CD4-positive, alpha-beta T cell treated with Interleukin-4 for 4 hours (primary cell): Measurements from ENCODE around the gene PGM3.
"Not testable (repeated sequence)": the region's sequence is repeated elsewhere in the genome, so short reads cannot be mapped to it uniquely, and the experiment has no call there.

Experiments
- DNase-seq: peaks from one replicate; pipeline ENCODE4 v3.0.0-alpha.2; 2020

Gene PGM3

DNA sequence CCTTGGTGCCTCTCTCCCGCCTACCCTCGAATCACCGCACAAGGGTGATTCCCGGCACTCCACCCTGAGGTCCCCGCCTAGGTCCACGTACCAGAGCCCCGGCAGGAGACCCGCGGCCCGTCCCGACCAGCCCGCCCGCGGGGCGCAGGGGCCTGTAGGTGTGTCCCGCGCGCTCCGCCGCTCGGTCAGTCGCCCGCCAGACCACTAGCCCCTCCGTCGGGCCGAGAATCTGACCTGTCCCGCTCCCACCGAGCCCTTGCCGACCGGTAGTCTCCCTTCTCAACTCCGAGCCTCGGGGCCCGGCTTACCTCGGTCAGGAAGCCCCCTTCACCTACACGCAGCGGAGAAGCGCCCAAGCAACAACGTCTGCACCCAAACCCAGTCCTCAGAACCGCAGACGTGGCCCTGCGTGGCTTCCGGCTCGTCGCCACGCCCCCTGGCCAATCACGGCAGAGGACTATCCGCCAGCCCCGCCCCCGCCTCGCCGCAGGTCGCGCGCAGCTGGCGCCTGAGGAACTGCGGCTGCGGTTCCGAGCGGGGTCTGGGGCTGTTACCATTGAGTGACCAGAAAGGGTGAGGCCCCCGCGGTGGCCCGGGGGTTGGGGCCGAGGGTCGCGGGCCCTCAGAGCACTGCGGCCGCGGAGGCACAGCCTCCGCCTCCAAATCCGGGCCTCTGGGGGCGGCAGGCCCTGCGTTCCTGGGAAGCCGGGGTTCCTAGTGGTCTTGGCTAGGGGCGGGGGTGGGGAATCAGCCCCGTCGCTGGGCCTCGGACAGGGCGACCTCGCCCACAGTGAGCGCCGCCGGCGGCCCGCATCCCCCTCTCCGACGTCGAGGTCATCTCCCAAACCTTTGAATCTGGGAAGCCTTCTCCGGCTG, at the start of gene PGM3, which contains the start of gene RWDD2A:
Gene PGM3, minus strand, starts transcription at position 395 of the 876 bp plus-strand sequence. CDS start 2,253 bp downstream, outside the sequence.
Gene RWDD2A, plus strand, starts transcription at position 487 of the 876 bp plus-strand sequence. CDS start 1,095 bp downstream, outside the sequence.
- peak; percentile 84 for DNase-seq

- no peak for DNase-seq
Measured at GRCh38 chr6:83231146-83231545, 38.1 kb upstream of the PGM3 start.

- no peak for DNase-seq
Measured at GRCh38 chr6:83226517-83226916, 33.5 kb upstream of the PGM3 start.

DNA sequence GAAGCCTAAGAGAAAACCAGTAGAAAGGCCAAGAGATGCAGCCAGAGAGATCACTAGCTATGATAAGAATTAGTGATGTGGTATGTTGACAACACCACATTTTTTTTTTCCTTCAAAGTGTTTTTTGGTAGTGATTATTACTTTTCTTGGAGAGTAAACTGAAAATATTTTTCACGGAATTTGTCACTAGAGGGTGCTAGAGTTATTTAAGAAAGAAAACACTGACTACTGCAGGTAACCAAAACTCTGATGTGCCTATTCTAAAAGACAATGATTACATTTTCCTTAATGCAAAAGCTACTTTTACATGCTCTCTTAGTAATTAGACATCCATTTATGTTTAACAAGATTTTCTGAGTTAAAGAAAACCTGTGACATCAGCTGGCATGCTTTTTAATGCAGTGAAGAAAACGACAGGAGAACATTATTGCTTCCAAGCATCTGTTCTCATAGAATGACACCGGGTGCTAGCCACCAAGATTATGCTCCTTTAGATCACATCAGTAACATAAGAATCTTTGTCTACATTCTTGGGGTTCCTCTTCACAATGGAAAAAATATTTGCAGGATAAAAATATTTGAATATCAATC, 28.9 kb upstream of the PGM3 start:
- peak; percentile 44 for DNase-seq

DNA sequence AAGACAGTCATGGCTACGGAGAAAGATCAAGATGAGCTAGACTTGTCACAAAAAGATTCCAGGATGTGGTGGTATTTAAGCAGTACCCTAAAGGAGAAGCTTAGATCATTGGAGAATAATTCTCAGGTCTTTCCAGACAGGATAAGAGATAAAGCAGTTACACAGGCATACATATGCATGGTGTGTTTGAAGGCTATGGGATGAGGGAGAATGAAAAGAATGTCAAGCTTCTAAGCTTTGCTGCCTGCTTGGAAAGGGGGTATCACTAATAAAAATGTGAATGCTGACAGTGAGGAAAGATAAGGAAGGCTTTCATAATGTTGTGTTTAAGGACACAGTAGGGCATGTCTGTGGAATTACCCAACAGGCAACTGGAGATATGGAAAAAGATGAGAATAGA, 28.2 kb upstream of the PGM3 start:
- DNase-seq, result no peak

DNA sequence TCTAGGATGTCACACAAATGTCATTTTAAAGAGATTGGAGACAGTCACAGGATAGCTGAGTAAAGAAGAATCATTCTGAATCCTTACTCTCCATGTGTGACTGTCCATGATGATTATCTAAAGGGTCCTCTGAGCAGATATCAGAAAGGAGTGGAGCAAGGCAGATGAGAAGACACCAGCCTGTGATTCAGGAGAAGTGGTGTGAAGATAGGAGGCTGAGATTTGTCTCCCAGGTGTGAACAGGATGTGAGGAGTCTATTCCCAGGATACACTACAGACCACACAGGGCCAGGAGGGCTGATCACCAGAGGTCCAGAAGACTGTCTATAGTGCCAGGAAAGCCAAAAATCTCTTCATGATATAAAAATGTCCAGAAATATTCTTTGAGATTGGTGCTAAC, 27.1 kb upstream of the PGM3 start:
- no peak for DNase-seq

- no peak for DNase-seq
Measured at GRCh38 chr6:83218646-83219045, 25.6 kb upstream of the PGM3 start.

GRCh38 chr6:83216806-83217205, 23.7 kb upstream of the PGM3 start:
- no peak for DNase-seq

GRCh38 chr6:83215131-83216047, 22.3 kb upstream of the PGM3 start:
- peak; percentile 71 for DNase-seq

- no peak for DNase-seq
Measured at GRCh38 chr6:83202031-83202430, 9.0 kb upstream of the PGM3 start.

DNA sequence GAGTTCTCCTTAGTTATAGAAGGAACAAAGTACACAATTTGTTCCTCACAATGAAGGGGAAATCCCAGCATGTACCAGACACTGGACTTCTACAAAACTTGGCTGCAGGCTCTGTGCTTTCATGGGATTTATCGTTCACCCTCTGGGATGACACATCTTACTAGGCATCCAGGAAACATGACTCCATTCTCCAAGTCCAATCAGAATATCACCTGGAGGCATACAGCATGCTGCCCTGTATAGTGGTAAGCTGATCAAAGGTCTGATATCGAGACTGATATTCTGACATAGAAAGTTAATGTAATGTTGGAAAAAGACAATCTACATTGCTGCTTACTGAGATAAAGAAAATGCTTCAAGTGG, 6.8 kb upstream of the PGM3 start:
- DNase-seq, result no peak

GRCh38 chr6:83199173-83199862, 6.3 kb upstream of the PGM3 start:
- no peak for DNase-seq

GRCh38 chr6:83198486-83199172, 5.6 kb upstream of the PGM3 start:
- DNase-seq, result no peak

DNA sequence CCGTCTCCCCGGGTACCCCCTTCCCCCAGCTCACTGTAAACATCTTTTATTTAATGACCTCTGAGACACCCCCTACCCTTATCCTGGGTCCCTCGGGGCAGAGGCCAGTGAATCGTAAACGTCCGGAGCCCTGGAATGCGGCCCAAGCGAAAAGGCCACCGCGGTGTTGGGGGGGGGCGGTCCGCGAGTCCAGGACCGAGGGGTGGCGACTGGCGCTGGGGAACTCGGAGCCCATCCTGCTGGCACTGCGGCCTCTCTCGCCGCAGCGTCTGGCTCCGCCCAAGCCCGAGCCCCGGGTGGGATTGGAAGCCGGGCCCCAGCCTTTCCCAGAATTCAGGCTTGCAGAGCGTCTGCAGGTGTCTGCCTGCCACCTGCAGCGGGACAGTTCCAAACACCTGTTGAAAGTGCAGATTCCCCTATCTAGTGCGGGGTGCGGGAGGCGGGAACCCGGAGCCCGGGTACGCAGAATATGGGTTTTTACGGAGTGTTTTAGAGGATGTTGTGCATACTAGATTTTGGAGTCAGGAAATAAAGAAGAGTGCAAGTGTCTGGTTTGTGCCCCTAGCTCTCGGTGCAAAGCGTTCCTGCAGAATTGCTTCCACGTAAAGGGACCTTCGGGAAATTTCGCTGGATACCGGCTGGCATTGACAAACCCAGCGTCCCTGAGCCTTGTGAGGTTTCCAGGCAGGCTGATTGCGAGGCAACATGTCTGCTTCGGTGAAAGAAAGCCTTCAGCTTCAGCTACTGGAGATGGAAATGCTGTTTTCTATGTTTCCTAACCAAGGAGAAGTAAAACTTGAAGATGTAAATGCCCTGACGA, 892 bp upstream of the PGM3 start:
- no peak for DNase-seq

GRCh38 chr6:83192456-83192855, 609 bp downstream of the PGM3 start:
- DNase-seq, result no peak

DNA sequence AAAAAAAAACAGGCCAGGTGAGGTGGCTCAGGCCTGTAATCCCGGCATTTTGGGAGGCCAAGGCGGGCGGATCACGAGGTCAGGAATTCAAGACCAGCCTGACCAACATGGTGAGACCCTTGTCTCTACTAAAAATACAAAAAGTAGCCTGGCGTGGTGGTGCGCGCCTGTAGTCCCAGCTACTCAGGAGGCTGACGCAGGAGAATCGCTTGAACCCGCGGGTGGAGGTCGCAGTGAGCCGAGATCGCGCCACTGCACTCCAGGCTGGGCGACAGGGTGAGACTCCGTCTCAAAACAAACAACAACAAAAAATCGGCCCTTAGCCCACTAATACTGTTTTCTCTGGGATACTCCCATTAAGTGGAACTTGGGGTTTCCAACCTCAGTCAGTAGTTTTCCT, 1.1 kb downstream of the PGM3 start:
- DNase-seq, result not testable (repeated sequence)

- no peak for DNase-seq
Measured at GRCh38 chr6:83190626-83191025, 2.4 kb downstream of the PGM3 start.

DNA sequence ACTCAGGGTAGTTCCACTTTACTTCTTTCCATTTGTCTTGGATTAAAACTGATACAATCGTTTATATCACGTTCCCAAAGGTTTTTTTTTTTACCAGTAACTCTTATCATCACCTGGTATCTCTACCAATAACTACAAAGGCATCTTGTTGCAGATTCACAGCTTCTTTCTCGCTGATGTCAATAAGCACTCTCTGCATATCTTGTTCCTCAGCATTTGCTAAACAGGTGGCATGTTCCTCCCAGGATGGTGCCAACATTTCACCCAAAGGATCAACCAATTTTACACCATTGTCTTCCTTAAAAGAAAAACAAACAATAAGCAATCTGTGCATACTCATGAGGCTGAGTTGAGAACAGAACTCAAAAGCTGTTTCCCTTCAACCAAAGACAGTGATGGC, 4.6 kb downstream of the PGM3 start:
- DNase-seq, result no peak

DNA sequence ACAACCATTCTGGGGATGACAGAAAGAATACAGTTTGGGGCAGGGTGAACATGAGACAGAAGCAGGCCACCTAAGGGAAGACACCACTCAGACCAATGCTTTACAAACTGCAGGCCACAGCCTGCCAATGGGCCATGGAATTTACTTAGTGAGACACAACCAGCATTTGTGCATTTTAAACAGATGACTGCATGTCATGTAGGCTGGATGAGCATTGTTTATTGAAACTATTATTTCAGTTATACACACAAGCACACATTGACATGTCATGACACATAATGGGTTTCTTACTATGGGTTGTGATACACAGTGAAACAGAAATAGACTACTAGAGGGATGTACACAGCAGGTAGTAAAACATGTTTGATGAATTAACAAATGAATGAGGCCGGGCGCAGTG, 8.0 kb downstream of the PGM3 start:
- DNase-seq, result no peak

DNA sequence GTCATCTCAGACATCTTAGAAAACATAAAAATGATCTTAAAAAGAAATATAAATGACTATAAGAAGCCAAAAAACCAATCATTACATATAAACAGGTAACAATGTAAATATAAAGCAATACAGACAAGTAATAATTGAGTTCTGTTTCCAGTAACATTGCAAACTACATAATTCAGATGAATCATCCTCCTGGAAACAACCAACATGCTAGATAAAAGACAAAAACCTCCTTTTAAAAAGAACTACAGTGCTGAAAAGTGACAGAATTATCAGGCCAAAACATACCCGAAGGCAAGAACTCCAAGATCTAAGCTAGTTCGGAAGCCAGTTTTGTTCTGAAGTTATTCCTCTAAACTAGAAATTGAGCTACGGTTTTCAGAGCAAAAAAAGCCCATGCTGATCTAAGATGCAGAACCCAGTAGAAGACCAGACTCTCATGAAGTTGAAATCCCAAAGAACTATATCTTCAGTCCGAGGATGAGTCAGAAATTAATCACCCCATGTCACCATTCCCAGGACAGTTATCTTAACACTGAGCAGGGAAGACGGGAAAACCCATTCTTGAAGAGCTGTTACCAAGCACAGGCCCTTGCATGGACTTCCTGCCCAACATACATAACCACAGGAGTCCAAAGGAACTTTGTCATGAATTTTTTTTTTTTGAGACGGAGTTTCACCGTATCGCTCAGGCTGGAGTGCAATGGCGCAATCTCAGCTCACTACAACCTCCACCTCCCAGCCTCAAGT, 9.8 kb downstream of the PGM3 start:
- no peak for DNase-seq
